Measurements from ENCODE around the gene MX2.
"Not testable (repeated sequence)": the region's sequence is repeated elsewhere in the genome, so short reads cannot be mapped to it uniquely, and the experiment has no call there.

Gene MX2, protein sequence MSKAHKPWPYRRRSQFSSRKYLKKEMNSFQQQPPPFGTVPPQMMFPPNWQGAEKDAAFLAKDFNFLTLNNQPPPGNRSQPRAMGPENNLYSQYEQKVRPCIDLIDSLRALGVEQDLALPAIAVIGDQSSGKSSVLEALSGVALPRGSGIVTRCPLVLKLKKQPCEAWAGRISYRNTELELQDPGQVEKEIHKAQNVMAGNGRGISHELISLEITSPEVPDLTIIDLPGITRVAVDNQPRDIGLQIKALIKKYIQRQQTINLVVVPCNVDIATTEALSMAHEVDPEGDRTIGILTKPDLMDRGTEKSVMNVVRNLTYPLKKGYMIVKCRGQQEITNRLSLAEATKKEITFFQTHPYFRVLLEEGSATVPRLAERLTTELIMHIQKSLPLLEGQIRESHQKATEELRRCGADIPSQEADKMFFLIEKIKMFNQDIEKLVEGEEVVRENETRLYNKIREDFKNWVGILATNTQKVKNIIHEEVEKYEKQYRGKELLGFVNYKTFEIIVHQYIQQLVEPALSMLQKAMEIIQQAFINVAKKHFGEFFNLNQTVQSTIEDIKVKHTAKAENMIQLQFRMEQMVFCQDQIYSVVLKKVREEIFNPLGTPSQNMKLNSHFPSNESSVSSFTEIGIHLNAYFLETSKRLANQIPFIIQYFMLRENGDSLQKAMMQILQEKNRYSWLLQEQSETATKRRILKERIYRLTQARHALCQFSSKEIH

GRCh38 chr21:41361786-41362604, at the start of gene MX2:
TSS of gene MX2 (plus strand) at chr21:41362027. CDS start at chr21:41376907, 14,880 bp downstream.
- FAIRE-seq: no peak

DNA sequence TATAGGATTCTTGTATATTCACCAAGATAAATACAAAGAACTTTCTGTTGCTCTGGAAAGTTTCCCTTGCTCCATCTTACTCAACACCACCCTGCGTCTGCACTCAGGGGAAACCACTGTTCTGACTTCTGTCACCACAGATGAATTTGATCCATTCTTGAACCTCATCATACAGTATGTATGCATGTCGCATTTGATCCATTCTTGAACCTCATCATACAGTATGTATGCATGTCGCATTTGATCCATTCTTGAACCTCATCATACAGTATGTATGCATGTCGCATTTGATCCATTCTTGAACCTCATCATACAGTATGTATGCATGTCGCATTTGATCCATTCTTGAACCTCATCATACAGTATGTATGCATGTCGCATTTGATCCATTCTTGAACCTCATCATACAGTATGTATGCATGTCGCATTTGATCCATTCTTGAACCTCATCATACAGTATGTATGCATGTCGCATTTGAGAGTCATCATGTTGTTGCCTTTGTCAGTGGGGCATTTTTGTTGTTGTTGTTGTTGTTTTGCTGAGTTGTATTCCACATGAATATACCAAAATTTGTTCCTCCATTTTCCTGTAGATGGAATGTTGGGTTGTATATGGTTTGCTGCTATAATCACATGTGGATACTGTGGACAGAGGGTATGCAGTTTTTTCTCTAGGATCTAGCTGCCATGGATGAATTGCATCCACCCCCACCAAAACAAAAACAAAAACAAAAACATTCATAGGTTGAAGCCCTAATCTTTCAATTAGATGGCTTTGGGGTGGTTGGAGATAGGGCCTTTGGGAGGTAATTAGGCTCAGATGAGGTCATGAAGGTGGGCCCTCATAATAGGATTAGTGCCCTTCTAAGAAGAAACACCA, 48.3 kb upstream of the MX2 start:
- not testable (repeated sequence) for FAIRE-seq

GRCh38 chr21:41315726-41316125, 46.1 kb upstream of the MX2 start:
- no peak for FAIRE-seq

DNA sequence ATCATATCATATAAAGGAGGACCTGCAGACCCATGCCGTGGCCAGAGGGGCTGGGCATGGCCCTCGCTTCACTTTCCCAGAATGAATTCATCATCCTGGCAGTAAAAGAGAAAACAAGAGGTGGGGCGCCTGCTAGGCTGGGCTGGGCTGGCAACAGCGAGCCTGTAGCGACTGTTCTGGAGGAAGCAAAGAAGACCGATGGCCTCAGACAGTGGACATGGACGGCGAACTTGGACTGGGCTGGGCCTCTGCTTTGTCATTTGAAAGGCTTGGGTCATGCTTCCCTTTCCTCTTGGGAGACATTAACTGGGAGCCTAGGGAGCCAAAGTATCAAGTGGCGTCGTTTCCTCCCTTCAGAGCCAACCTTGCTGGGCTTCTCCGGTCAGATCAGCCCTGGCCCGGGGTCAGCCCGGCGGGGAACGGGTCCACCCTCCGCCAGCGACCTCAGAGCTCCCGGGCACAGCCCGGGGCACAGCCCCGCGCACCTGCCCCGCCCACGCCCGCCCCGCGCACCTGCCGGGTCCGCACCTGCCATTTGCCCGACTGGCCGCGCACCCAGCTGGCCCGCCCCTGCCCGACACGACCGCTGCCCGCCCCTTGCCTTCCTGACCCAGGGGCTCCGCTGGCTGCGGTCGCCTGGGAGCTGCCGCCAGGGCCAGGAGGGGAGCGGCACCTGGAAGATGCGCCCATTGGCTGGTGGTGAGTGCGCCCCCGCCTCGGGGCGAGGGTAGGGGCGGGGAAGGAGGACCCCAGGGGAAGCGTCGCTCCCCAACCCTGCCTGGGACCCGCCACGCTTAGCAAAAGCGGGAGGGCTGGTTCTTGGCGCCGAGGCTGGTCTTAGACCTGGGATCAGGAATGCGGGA, 45.4 kb upstream of the MX2 start, which contains the start of gene FAM3B:
Gene FAM3B, plus strand, starts transcription at position 602 of the 863 bp plus-strand sequence. Its CDS starts 79 bp downstream, at position 681.
- FAIRE-seq: no peak

DNA sequence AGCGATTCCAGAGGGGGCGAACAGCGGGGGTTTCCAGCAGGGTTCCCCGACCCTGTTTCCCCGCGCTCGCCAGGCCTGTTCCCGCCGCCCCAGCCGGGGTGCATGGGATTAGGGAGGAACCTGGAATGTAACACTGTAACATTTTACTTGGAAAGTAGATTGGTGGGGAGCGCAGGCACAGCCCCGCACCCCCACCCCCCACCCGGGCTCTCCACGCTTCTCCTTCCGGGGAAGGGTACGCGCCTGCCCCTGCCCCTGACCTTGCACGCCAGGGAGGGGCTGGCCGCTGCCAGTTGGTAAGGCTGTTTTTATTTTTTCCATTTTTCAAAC, 44.8 kb upstream of the MX2 start:
- FAIRE-seq: no peak

- FAIRE-seq: no peak
Measured at GRCh38 chr21:41317458-41317857, 44.4 kb upstream of the MX2 start.

DNA sequence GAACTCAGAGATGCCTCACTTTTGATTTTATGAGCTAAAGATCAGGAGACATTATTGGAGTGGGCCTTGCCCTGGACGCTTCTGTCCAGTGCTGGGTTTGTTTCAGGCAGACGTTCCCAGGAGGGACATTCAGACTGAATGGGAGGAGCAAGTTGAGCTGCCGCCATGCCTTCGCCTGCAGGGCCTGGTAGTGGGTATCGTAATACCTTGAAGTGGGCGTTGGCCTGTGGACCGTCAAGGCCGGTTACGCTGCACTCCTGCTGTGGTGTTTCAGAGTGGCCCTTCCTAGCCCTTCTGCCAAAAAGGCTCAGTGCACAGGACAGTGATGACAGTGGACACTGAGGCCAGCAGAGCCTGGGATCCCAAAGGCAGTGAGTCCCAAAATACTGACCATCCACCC, 43.6 kb upstream of the MX2 start:
- no peak for FAIRE-seq

- no peak for FAIRE-seq
Measured at GRCh38 chr21:41319273-41319672, 42.6 kb upstream of the MX2 start.

DNA sequence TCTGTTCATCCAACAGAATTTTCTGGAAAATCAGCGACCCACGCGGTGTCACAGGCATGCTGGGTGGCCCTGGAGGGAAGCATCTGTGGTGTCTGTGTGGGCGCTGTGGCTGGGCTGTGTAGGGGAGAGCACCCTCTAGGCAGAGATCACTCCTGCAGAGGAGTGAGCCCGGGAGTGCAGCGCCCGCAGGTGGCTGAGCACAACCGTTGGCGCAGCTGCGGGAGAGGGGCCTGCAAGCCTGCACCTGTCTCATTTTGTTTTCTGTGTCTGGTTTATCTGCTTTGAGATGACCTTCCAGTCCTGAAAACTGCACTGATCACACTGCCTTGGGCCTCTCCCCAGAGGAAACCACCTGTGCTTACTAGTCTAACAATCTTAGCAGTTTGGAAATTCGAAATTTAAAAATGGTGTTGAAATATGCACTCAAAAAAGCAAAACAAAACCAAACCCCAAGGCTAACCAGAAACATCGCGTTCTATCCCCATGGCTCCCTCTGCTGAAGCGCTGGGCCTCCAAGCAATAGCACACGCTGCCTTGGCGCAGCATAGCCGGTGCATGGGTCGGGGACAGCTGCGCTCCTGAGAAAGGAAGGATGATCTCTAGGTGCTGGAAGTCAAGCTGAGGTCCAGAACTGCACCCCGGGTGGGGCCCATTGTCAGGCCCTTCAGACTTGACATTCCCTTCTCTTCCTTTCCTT, 40.5 kb upstream of the MX2 start:
- FAIRE-seq: no peak

DNA sequence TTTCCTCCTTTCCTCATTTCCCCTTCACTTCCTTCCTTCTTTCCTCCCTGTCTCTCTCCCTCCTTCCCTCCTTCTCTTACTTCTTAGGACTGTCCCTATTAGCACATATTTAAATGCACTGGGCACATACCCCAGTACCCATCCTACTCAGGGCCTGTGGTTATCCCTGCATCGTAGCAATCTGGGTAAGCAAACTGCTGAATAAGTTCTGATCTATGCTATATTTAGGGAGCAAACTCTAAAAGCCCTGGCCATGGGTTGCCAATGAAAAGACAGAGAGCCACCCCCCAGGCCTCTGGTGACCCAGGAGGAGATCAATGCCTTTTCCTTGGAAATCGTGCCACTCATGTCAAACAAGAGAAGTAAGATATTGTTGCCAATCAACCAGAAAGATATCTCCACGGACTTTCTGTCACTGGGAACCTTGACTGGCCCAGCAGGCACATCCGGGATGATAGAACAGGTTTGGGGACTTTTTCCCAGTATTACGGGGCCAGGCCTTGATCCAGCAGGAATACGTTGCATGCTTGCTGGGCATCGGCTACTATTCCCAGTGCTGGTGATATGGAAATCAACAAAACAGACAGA, 39.8 kb upstream of the MX2 start:
- FAIRE-seq: no peak

GRCh38 chr21:41322496-41323382, 39.1 kb upstream of the MX2 start:
- no peak for FAIRE-seq

DNA sequence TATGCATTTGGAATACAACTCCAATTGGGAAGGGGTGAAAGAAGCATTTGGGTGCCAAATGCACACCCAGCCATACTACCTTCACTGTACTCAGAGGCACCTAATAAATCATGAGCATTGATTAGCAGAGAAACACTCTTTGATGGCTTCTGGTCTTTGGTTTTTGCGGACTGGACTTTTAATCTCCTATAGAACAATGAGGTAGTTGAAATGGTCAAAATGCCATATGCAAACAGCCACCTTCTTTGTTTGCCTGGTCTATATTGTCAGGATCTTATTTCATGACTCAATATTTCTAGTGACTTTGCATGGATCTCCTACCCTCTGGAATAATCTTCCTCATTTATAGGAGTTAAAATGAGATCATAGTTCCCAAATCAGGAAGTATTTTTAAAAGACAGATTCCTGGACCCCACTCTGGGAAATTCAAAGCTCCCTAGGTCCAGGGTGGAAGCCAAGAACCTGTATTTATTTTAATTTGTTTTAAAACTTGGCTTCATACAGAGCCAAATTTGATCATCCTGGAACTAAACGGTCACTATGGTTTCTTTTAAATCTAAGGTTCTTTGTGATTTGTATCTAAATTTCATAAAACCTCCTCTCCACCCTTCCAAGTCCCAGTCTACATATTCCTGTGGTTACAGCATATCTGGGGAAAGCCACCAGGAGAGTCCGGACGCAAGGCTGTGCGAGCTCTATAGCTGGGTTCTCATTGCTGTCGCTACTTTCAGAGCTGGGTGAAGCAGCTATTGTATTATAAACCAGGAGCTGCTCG, 36.5 kb upstream of the MX2 start:
- no peak for FAIRE-seq

DNA sequence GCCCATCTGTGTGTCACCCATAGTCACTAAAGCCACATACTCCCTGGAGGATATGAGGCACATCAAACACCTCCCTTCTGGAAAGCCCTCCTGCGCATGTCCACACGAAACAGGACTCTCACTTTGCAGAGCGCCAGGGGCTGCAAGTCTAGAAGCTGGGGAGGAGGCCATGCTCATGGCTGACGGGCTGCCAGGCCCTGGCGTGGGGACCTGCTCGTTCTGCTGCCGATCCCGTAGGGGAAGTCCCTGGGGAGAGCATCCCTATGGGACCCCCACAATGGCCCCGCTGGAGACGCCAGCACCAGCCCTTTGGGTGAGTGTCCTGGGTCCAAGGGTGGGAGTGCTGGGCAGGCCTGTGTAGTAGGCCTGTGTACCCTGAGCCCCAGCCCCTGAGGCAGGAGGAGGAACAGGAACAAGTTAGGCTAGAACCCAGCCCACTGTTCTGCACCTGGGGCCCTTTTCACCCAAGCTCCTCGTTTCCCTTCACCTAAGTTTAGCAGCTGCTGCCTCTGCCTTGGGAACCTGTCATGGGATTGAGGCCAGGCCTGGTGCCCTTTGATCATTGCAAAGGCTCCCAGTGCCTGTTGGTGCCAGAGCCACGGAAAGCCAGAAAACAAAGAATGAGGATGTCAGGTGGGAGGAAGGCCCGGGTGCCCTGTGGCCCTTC, 35.3 kb upstream of the MX2 start:
- FAIRE-seq: no peak

DNA sequence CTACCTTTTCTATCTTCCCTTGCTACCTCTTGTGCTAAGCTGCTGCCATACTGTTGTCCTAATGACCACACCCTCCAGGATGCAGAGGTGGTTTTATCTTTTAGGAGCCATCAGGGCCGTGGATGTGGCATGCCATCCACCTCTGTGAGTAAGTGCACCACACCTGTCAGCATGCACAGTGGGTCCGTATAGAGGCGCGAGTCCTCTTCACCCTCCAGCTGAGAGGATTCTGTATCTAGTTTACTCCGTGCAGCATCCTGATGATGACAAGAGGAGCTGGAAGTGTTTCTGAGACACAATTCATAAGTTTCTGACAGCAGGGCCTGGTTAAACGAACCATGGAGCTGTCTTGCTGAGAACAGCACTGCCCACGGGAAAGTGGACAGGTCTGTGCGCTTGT, 34.1 kb upstream of the MX2 start:
- no peak for FAIRE-seq

DNA sequence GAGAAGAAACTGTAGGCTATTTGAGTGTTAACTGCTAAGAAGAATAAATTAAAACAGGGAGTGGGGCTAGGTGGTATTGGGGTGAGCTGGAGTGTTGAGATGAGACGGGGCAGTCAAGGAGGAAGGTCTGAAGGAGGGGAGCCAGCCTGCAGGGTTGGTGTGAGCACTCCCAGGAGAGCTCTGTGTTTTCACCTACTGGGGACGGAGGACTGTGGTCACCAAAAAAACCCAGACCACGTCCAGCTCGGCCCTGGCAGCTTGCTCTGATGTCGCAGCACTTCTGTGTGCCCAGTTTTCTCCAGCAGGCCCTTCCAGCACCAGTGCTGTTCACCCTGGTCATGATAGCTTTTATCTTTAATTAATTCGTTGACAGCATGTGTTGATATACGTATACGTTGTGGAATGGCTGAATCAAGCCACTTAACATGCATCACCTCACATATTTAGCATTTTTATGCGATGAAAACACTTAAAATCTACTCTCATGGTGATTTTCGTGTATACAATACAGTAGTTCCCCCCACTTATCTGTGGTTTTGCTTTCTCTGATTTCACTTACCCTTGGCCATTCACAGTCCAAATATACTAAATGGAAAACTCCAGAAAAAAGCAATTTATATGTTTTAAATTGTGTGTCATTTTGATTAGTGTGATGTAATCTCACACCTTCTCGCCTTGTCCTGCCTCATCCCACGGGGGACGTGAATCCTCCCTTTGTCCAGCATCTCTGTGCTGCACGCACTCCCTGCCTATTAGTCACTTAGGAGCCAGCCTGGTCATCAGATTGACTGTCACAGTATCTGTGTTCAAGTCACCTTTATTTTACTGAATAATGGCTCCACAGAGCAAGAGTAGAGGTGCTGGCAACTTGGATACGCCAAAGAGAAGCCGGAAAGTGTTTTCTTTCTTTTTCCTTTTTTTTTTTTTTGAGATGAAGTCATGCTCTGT, 32.9 kb upstream of the MX2 start:
- FAIRE-seq: no peak

DNA sequence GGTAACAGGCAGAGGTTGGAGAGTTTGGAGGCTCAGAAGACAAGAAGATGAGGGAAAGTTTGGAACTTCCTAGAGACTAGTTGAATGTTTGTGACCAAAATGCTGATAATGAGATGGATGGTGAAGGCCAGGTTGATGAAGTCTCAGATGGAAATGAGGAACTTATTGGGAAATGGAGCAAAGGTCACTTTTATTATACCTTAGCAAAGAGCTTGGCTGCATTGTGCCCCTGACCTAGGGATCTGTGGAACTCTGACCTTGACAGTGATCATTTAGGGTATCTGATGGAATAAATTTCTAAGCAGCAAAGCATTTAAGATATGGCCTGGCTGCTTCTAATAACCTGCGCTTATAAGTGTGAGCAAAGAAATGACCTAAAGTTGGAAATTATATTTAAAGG, 28.1 kb upstream of the MX2 start:
- FAIRE-seq: no peak

DNA sequence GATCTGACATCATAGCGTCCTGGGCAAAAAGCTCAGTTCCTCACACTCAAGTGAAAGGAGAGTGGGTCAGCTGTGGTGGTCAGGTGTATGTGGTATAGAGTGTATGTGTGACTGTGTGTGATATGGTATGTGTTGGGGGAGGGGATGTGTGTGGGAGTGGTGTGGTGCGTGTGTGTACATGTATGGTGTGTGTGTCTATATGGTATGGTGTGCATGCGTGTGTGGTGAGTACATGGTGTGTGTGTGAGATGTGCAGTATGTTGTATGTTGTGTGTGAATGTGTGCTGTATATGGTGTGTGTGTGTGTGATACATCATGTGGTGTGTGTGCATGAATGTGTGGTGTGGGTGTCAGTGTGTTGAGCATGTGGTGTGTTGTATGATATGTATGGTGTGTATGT, 24.3 kb upstream of the MX2 start:
- no peak for FAIRE-seq
